ENCODE data around the gene PSMC5. TPM values are rescaled to one million over a fixed set of nuclear protein-coding genes. Genes with fewer than 3 reads are reported as not detected.
A peak's percentile ranks its signal among the peaks of the same experiment; 100 is the strongest.

PSMC5 gene
- total RNA-seq, 6 experiments from 2014 or later = 156 to 206 (median 179) TPM

GRCh38 chr17:63832455-63832854, 5.2 kb downstream of the PSMC5 start:
- peaks cover 27% of the 10 kb centered on the region for H3K4me1 Mint-ChIP-seq (ENCODE audit: low read depth)
- H3K36me3 Mint-ChIP-seq (ENCODE audit: low read depth) = peaks cover 37% of the 10 kb centered on the region
- H3K27ac Mint-ChIP-seq = no peak overlapping the region
- TF ChIP-seq CTCF (IDR thresholded peaks at IDR 0.05) = peak; percentile 38
- H3K4me3 Mint-ChIP-seq = no peak overlapping the region
- H3K9me3 Mint-ChIP-seq = no peaks in the 10 kb centered on the region
- DNase-seq = no peak
- H3K27me3 Mint-ChIP-seq (ENCODE audit: insufficient read depth) = peaks cover 3% of the 10 kb centered on the region

GRCh38 chr17:63833026-63833740, 6.0 kb downstream of the PSMC5 start:
- H3K9me3 Mint-ChIP-seq = no peaks in the 10 kb centered on the region
- H3K4me3 Mint-ChIP-seq = no peak overlapping the region
- peaks cover 30% of the 10 kb centered on the region for H3K36me3 Mint-ChIP-seq (ENCODE audit: low read depth)
- H3K27me3 Mint-ChIP-seq (ENCODE audit: insufficient read depth) = peaks cover 2% of the 10 kb centered on the region; the same call in 1 of the 2 replicates
- no peak for DNase-seq
- H3K27ac Mint-ChIP-seq = no peak overlapping the region
- no peak for TF ChIP-seq CTCF (IDR thresholded peaks at IDR 0.05)
- H3K4me1 Mint-ChIP-seq (ENCODE audit: low read depth) = peaks cover 24% of the 10 kb centered on the region

- no peak overlapping the region; the same call in 1 of the 2 replicates for H3K27ac Mint-ChIP-seq
These were observed 6.6 kb downstream of the PSMC5 start for GRCh38 chr17:63833741-63834373.

GRCh38 chr17:63834431-63835166, 7.4 kb downstream of the PSMC5 start:
- Mint-ChIP-seq H3K27ac (peak overlapping the region; percentile 79), H3K9me3 (no peaks in the 10 kb centered on the region), H3K4me3 (no peak overlapping the region), H3K36me3 (ENCODE audit: low read depth) (peaks cover 25% of the 10 kb centered on the region), H3K27me3 (ENCODE audit: insufficient read depth) (peaks cover 2% of the 10 kb centered on the region; the same call in 1 of the 2 replicates), H3K4me1 (ENCODE audit: low read depth) (peaks cover 21% of the 10 kb centered on the region)
- TF ChIP-seq CTCF (IDR thresholded peaks at IDR 0.05) = peak; percentile 70
- peak; percentile 68 for DNase-seq

More at GRCh38 chr17:63833741-63834373, 6.6 kb downstream of the PSMC5 start:
- Mint-ChIP-seq H3K36me3 (ENCODE audit: low read depth) (peaks cover 27% of the 10 kb centered on the region), H3K27me3 (ENCODE audit: insufficient read depth) (peaks cover 2% of the 10 kb centered on the region; the same call in 1 of the 2 replicates), H3K4me3 (no peak overlapping the region), H3K9me3 (no peaks in the 10 kb centered on the region), H3K4me1 (ENCODE audit: low read depth) (peaks cover 24% of the 10 kb centered on the region)
- DNase-seq = no peak
- TF ChIP-seq CTCF (IDR thresholded peaks at IDR 0.05) = no peak

- no peak; the same call in 1 of the 2 replicates for TF ChIP-seq CTCF (IDR thresholded peaks at IDR 0.05)
- H3K4me1 Mint-ChIP-seq (ENCODE audit: low read depth) = peaks cover 20% of the 10 kb centered on the region
- H3K27ac Mint-ChIP-seq = no peak overlapping the region; the same call in 1 of the 2 replicates
- peaks cover 18% of the 10 kb centered on the region for H3K36me3 Mint-ChIP-seq (ENCODE audit: low read depth)
- no peaks in the 10 kb centered on the region for H3K9me3 Mint-ChIP-seq
- no peak overlapping the region for H3K4me3 Mint-ChIP-seq
- DNase-seq = no peak
- H3K27me3 Mint-ChIP-seq (ENCODE audit: insufficient read depth) = peaks cover 2% of the 10 kb centered on the region; the same call in 1 of the 2 replicates
These were observed 8.0 kb downstream of the PSMC5 start for GRCh38 chr17:63835167-63835720.

Measured in HFFc6 (cell line).